ENCODE results near the gene CFAP45. TPM values are rescaled to one million over a fixed set of nuclear protein-coding genes. Genes with fewer than 3 reads are reported as not detected.
"Not testable (repeated sequence)": the region's sequence is repeated elsewhere in the genome, so short reads cannot be mapped to it uniquely, and the experiment has no call there.

Gene CFAP45
- total RNA-seq, 1 donor from 2014 or later, result 0.17 TPM

GRCh38 chr1:159922511-159923202 is 22.7 kb upstream of the CFAP45 start:
- peak; percentile 52 for DNase-seq

DNA sequence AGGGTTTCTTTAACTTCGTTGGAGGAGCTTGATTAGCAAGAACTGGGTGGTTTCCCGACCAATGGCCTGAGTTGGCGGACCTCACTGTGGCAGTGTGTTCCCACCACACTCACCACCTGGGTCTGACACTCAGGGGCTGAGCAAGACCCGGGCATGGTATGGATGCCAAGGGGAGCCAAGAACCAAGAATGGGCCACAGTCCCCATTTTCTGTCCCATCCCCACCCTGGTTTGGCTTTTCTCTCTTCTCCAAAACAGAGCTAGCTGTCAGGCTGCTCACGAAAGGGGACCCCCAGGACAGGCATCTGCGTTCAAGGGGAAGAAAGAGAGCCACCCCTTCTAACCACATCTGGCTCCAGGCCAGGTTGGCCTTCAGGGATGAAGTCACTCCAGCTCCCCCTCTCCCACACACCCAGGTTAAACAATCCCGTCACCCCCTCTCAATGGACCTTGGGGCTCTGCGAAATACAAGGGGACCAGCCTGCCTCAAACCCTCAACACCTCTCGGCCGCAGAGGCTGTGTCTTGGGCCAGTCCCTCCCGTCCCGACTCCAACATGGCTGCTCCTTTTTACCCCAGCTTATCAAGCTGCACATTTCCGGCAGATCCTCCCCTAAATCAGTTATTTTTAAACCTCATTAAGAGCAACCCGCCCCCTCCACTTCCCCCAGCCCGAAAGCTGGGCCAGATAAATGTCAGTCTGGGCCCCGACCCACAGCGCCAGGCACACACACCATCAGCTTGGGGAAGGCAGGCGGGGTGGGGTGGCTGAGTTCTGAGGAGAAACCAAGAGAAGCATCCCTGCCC is 21.9 kb upstream of the CFAP45 start:
- peak; percentile 40 for DNase-seq

- peak; percentile 41 for DNase-seq
Measured at GRCh38 chr1:159921251-159921650, 21.3 kb upstream of the CFAP45 start.

GRCh38 chr1:159920651-159921050 is 20.7 kb upstream of the CFAP45 start:
- DNase-seq, result no peak

GRCh38 chr1:159920202-159920601 is 20.2 kb upstream of the CFAP45 start:
- no peak for DNase-seq

GRCh38 chr1:159919236-159919865 is 19.4 kb upstream of the CFAP45 start:
- DNase-seq, result no peak

DNA sequence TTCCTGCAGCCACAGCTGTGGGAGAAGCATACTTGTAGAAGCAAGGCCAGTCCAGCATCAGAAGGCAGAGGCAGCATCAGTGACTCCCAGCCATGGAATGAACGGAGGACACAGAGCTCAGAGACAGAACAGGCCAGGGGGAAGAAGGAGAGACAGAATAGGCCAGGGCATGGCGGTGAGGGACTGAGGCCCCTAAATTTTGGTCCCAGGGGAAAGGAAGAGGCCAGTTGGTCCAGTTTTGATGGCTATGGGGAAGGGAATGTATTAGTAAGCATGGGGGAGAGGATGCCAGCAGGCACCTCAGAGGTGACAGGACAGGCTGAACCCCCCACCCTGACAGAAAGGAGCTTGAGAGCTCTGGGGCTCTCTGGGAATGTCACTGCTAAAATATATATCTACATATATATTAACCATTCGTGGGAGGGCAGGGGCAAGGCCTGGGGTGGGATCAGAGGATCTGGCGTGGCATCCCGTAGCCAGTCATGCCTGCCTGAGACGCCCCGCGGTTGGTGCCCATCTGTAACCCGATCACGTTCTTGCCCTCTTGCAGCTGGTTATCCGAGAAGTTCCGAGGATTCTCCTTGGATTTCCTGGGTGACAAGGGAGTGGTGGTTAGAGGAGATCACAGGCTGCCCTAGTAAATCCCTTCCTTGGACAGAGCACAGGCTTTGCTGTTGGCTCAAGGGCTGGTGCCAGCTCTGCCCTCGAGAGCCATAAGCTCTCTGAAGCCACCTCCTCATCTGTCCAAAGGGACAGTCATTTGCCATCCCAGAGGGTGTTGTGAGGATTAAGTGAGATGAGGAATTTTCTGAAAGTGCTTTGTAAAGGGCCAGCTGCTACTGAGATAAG is 18.6 kb upstream of the CFAP45 start:
- no peak for DNase-seq

- DNase-seq, result no peak
Measured at GRCh38 chr1:159917533-159918351, 17.8 kb upstream of the CFAP45 start.

DNA sequence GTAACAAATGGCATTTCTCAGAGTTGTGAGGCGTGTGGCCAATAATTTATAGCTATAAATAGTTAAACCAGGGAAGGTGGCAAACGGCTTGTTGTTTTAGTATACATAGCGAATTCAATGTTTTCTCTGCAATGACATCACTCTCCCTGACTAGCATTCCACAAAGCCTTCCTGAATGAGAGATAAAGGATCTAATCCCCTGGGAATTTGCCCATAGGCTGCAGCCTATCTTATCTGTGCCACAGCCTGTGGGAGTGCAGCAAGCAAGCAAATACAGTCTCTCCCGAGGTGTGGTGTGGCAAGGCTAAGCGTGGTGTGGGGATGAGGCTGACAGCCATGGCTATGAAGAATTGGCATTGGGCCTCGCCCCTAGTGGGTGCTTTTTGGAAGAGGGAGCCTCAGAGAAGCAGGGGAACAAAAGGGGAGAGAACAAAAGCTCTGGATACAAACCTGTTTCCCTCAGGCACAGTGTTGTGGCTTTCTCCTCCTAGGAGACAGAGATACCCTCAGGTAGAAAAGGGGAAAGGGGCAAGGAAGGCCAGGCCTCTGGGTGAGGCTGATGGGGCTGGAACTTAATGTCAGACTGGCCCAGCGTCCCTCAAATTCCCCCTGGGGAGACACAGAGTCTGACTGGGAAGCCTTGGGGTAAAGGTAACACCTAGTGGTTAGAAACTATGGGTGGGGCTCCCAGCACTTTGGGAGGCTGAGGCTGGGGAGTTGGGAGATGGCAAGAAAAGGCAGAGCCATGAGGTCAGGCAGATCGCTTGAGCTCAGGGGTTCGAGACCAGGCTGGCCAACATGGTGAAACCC is 16.5 kb upstream of the CFAP45 start:
- peak; percentile 71 for DNase-seq

DNA sequence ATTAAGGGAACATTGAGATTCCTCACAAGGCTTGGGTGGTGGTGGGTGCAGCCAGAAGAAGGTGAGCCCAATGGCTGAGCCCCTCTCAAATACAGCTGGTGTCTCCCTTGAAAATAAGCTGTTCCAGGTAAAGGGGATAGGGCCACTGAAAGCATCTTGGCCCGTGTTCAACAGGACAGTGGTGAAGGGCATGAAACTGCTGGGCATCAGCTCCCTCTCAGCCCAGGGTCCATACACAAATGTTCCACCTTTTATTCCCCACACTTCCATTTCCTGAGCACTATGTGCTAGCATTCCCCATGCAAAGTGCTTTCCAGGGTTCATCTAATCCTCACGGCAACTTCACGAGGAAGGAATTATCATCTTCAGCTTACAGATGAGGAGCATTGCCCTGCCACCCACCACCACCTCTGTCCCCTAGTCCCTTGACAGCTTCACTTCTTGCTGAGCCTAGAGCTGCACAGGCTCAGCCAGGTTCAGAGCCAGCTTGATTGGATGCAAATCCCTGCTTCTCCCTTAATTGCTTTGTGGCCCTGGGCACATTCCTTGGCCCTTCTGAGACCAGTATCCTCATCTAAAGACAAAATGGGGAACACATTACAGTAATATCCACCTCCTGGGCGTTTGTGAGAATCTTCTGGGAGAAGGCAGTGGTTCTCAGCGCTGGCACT is 15.7 kb upstream of the CFAP45 start:
- DNase-seq, result no peak

DNA sequence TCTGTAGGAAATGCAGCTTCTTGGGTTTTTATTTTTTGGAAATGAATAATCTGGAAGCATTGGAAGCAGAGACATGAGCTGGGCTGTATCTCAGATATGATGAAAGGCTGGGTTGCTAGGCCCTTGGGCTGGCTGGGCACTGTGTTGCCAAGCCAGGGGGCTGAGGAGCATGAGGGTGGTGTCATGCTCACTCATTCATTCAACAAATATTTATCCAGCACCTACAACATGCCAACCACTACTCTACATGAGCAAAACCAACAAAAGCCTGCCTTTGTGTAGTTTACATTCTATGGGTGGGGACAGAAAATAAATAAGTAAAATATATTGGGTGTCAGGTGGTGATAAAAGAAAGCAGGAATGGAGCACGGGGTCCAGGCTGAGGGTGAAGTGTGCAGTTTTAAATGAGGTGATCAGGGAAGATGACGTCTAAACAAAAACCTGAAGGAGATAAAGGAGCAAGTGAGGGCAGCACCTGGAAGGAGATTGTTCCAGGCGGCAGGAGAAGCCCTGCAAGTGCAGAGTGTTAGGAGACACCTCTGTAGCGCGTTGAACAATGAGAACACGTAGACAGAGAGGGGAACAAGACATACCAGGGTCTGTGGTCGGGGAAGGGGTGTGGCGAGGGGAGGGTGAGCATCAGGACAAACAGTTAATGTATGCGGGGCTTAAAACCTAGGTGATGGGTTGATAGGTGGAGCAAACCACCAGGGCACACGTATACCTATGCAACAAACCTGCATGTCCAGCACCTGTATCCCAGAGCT is 14.5 kb upstream of the CFAP45 start:
- no peak for DNase-seq

GRCh38 chr1:159913451-159914192 is 13.7 kb upstream of the CFAP45 start:
- no peak for DNase-seq

GRCh38 chr1:159911326-159912070 is 11.5 kb upstream of the CFAP45 start:
- DNase-seq, result peak; percentile 34

- DNase-seq, result no peak
Measured at GRCh38 chr1:159908031-159908940, 8.3 kb upstream of the CFAP45 start.

- DNase-seq, result no peak
Measured at GRCh38 chr1:159906960-159907359, 7.0 kb upstream of the CFAP45 start.

GRCh38 chr1:159904036-159904435 is 4.1 kb upstream of the CFAP45 start:
- not testable (repeated sequence) for DNase-seq

GRCh38 chr1:159902541-159902940 is 2.6 kb upstream of the CFAP45 start:
- DNase-seq, result no peak

Data from dermis blood vessel endothelial cell (primary cell).